NCI-H510A treated with DMSO at 0.1 percent for 48 hours (cell line): Measurements from ENCODE around the gene TYMS.

ENCODE experiments used
- DNase-seq: peaks from one replicate; lab custom pipeline; 2025; lab: John Stamatoyannopoulos, UW

Gene TYMS

GRCh38 chr18:711657-712400 lies 54.4 kb downstream of the TYMS start:
- DNase-seq = peak; percentile 52

DNA sequence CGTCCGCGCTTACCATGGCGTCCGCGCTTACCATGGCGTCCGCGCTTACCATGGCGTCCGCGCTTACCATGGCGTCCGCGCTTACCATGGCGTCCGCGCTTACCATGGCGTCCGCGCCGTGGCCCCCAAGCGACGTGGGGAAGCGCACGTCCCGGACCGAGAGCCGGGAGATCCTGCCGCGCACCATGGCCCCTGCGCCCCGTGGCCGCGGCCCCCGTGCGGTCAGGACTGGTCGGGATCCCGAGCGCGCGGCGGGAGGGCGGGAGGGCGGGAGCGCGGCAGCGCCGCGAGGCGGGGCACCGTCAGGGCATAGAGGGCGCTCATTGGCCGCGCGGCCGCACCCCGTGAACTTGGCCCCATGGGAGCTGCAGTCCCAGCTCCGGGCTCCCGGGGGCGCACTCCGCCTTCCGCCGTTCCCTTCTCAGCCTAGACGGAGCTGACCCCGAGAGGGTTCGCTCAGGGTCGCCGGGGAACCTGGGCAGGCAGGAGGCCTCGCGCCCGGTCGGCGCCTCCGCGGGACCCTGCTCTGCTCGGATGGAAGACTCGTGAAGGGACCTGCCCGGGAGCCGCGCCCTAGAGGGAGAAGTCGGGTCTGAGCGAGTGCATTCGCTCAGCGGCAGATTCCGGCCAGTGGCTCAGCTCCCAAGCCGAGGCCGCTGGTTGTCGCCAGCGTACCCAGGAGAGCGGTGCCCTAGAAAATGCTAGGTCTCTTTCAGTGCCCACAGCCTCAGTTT lies 55.1 kb downstream of the TYMS start, which contains the start of gene ENOSF1:
Gene ENOSF1, minus strand, starts transcription at position 230 of the 734 bp plus-strand sequence. Its CDS starts 43 bp downstream, at position 187.
- DNase-seq = peak; percentile 75

GRCh38 chr18:713135-713490 lies 55.7 kb downstream of the TYMS start:
- no peak for DNase-seq

DNA sequence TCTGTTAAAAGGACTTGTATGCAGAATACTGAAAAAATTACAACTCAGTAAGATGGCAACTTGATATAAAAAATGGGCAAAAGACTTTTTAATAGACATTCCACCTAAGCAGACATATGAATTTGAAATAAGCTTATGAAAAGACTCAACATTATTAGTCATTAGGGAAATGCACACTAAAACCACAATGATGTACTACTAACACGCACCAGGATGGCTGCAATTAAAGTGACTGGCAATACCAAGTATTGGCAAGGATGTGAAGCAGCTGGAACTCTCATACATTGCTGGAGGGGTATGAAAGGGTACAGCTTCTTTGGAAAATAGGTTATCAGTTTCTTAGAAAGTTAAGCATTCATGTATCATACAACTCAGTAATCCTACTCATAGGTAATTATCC lies 58.2 kb downstream of the TYMS start:
- no peak for DNase-seq

DNA sequence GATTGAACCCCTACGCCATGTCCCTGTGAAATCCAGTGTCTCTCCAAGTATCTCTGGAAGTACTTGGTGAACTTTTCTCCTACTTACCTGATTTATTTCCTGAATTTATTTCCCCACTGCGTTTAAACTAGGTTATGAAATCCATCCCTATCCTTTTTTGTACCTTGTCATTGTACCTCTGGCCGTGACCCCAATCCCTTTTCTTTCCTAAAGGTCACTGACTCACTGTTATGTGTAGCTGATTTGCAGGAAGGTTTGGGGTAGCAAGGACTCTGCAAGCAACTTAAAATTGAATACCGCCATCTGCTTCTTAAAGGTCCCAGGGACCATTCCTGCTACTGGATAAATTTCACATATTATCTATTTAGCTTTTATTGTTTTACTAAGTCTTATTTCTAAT lies 59.5 kb downstream of the TYMS start:
- DNase-seq = no peak
